WERI-Rb-1 (cell line): ENCODE results near the gene SNAI1.
A peak's percentile ranks its signal among the peaks of the same experiment; 100 is the strongest.

Source experiments
- DNase-seq: peaks from one replicate; pipeline ENCODE4 v3.0.0-alpha.2; 2020
- H3K27ac ChIP-seq: fragments of 250-450 bp; sonication (Bioruptor Pico); 2 replicates; pipeline ENCODE4 v1.5.1; 2020; ENCODE audit warnings: mild to moderate bottlenecking, moderate library complexity
- H3K27me3 ChIP-seq: fragments of 250-450 bp; sonication (Bioruptor Pico); 2 replicates; pipeline ENCODE4 v1.5.1; 2021; ENCODE audit warnings: mild to moderate bottlenecking, low read depth, moderate library complexity; ENCODE audit not compliant: insufficient read depth, severe bottlenecking
- H3K36me3 ChIP-seq: fragments of 250-450 bp; sonication (Bioruptor Pico); 2 replicates; pipeline ENCODE4 v1.5.1; 2020; ENCODE audit warnings: mild to moderate bottlenecking, moderate library complexity
- H3K4me3 ChIP-seq: 2 replicates; pipeline ENCODE4 v1.5.1; 2011; ENCODE audit warnings: low read depth, mild to moderate bottlenecking, control low read depth, low read length
- H3K9me3 ChIP-seq: fragments of 250-450 bp; sonication (Bioruptor Pico); 2 replicates; pipeline ENCODE4 v1.5.1; 2021; ENCODE audit warnings: mild to moderate bottlenecking, moderate library complexity; ENCODE audit not compliant: severe bottlenecking
- TF ChIP-seq, protein P1 (sequence below): IDR thresholded peaks from 2 replicates; pipeline ENCODE4 v1.5.1; 2011; ENCODE audit warnings: low read depth, mild to moderate bottlenecking, control low read depth, inconsistent platforms, low read length

Gene SNAI1

DNA sequence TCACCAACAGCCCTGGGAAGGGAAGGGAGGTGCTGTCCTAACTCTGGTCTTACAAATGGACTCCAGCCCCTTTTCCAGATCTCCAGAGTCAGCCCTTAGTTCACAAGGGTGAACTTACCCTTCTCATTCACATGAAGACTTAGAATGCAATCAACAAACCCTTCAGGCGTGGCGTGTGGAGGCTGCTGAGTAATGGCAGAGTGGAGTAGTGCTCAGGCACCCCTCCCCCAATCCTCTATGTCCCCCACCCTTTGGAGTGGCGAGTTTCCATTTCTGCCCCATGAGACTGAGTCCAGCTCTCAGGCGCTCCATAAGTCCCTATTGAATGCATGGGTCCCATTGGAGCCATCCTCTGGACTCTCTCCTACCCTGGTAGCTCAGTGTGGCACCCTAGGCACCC lies 3.3 kb downstream of the SNAI1 start:
- peak overlapping the region; percentile 68 for H3K27ac ChIP-seq
- peak overlapping the region; percentile 91 for H3K4me3 ChIP-seq
- peaks cover 56% of the 10 kb centered on the region for H3K36me3 ChIP-seq

DNA sequence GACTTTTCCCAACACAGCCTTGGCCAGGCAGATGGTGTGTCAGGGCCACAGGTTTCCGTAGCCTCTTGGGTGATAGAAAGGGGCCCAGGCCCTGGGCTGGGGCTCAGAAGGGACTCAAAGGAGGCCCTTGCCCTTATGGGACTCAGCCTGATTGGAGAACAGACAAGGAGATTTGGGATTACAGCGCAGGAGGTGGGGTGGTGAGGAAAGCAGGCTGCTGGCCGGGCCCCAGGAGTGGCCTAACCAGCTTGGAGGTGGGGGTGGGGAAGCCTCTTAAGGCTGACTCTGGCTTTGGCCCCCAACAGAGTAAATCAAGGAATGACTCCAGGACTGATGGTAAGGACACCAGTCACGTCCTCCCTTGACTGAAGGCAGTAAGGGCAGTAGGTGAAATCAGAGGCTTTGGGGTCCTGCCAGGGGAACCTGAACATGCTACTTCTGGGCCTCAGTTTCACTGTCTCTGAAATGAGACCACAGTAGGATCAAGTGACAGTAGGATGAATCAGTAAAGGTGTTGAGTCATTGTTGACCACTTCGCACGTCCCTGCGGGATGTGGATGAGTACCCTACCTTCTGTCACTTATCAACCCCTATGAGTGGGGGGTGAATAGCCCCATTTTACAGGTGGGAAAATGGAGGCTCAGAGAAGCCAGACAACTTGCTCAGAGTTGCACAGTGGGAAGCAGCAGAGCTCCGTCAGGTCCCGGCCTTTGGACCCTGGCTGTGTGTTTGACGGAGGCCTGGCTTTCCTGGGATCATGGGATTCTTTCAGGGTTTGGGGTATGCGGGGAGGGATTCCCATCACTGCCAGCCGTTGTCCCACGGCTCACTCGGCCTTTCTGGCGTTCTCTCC lies 4.5 kb downstream of the SNAI1 start:
- Histone ChIP-seq H3K9me3 (no peaks in the 10 kb centered on the region), H3K36me3 (peaks cover 56% of the 10 kb centered on the region), H3K27ac (peak overlapping the region; percentile 68), H3K4me3 (peak overlapping the region; percentile 91; the same call in 1 of the 2 replicates), H3K27me3 (no peaks in the 10 kb centered on the region)
- TF ChIP-seq, protein P1, sequence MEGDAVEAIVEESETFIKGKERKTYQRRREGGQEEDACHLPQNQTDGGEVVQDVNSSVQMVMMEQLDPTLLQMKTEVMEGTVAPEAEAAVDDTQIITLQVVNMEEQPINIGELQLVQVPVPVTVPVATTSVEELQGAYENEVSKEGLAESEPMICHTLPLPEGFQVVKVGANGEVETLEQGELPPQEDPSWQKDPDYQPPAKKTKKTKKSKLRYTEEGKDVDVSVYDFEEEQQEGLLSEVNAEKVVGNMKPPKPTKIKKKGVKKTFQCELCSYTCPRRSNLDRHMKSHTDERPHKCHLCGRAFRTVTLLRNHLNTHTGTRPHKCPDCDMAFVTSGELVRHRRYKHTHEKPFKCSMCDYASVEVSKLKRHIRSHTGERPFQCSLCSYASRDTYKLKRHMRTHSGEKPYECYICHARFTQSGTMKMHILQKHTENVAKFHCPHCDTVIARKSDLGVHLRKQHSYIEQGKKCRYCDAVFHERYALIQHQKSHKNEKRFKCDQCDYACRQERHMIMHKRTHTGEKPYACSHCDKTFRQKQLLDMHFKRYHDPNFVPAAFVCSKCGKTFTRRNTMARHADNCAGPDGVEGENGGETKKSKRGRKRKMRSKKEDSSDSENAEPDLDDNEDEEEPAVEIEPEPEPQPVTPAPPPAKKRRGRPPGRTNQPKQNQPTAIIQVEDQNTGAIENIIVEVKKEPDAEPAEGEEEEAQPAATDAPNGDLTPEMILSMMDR = no peak
- DNase-seq = peak; percentile 93

More for the DNA sequence above, 3.3 kb downstream of the SNAI1 start:
- DNase-seq = no peak
- no peaks in the 10 kb centered on the region for H3K27me3 ChIP-seq
- H3K9me3 ChIP-seq = no peaks in the 10 kb centered on the region
- TF ChIP-seq, protein P1 = no peak

DNA sequence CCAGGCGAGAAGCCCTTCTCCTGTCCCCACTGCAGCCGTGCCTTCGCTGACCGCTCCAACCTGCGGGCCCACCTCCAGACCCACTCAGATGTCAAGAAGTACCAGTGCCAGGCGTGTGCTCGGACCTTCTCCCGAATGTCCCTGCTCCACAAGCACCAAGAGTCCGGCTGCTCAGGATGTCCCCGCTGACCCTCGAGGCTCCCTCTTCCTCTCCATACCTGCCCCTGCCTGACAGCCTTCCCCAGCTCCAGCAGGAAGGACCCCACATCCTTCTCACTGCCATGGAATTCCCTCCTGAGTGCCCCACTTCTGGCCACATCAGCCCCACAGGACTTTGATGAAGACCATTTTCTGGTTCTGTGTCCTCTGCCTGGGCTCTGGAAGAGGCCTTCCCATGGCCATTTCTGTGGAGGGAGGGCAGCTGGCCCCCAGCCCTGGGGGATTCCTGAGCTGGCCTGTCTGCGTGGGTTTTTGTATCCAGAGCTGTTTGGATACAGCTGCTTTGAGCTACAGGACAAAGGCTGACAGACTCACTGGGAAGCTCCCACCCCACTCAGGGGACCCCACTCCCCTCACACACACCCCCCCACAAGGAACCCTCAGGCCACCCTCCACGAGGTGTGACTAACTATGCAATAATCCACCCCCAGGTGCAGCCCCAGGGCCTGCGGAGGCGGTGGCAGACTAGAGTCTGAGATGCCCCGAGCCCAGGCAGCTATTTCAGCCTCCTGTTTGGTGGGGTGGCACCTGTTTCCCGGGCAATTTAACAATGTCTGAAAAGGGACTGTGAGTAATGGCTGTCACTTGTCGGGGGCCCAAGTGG lies 5.3 kb downstream of the SNAI1 start:
- H3K27me3 ChIP-seq = no peaks in the 10 kb centered on the region
- peaks cover 53% of the 10 kb centered on the region for H3K36me3 ChIP-seq
- H3K27ac ChIP-seq = peak overlapping the region; percentile 65
- no peak for DNase-seq
- H3K4me3 ChIP-seq = no peak overlapping the region
- TF ChIP-seq, protein P1 = no peak
- H3K9me3 ChIP-seq = no peaks in the 10 kb centered on the region

DNA sequence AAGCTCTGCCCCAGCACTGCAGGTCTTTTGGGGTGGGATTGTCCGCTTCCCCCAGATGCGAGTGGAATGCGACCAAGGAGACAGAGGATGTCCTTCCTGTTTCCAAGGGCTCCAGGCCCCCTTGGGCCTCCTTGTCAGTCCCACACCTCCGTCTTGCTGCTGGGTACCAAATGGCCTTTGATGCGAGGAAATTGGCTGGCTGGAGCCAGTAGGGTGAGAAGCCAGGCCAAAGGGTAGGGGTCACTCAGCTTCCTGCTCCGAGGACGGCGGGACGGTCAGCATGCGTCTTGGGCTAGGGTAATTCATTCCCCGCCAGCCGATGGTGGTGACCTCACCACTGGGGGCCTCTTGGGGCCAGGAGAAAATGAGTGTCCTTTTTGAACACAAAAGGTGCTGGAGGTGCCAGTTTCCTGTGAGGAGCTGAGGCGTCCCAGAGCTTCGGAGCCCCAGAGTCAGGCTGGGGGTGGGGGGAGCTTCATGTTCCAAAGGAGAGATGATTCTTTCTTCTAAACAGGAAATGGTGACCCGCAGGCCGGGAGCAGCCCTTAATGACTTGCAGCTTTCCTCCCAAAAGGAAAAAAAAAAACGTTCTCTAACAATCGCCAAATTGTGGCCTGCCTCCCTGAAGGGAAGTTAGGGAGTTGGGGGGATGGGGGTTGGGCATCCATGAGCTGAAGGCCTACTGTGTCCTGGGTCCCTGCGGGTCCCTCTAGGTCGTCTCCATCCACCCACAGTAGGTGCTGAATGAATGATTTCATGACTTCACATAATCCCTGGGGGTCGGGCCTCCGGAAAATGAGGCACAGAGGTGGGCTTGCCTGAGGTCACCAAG lies 6.7 kb downstream of the SNAI1 start:
- DNase-seq = no peak
- Histone ChIP-seq H3K4me3 (no peak overlapping the region), H3K9me3 (no peaks in the 10 kb centered on the region), H3K27me3 (no peaks in the 10 kb centered on the region), H3K27ac (peak overlapping the region; percentile 37), H3K36me3 (peaks cover 43% of the 10 kb centered on the region)
- TF ChIP-seq, protein P1 = no peak

DNA sequence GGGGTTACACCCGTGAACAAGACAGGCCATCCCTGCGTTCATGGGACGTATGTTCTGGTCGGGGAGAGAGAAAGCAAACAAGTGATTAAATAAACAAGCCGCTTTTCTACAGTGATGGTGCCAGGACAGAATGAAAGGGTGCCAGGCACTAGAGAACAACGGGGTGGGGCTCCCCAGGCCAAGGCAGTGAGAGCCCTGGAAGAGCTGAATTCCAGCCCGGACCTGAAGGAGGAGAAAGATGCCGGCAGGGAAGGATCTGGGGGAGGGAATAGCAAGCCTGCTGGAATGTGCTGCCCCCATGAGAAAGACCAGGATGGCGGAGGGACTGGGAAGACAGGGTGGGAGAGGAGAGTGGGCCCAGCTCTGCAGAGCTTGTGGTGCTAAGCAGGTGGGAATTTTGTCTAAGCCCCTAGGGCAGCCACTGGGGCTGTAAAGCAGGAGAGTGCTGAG lies 7.5 kb downstream of the SNAI1 start:
- Histone ChIP-seq H3K9me3 (no peaks in the 10 kb centered on the region), H3K27me3 (no peaks in the 10 kb centered on the region), H3K27ac (peak overlapping the region; percentile 32), H3K36me3 (peaks cover 35% of the 10 kb centered on the region), H3K4me3 (no peak overlapping the region)
- TF ChIP-seq, protein P1 = no peak
- DNase-seq = peak; percentile 25
